WTC11 (cell line): ENCODE measurements around the gene CAMKK2.

Experiments
- ATF6 ChIP-seq: sonication (generic); formaldehyde crosslinking; IDR thresholded peaks from 2 replicates; pipeline ENCODE4 v1.8.1; 2023; ENCODE audit warnings: mild to moderate bottlenecking, missing genetic modification reagents
- CTCF ChIP-seq: fragments of 200-600 bp; IDR thresholded peaks from 2 replicates; pipeline ENCODE4 v1.8.0; 2022; ENCODE audit warnings: antibody characterized with exemption
- E2F5 ChIP-seq: sonication (generic); formaldehyde crosslinking; IDR thresholded peaks from 2 replicates; pipeline ENCODE4 v1.8.1; 2022; ENCODE audit warnings: mild to moderate bottlenecking, moderate library complexity, missing genetic modification reagents
- IRF1 ChIP-seq: sonication (generic); formaldehyde crosslinking; IDR thresholded peaks from 2 replicates; pipeline ENCODE4 v1.8.0; 2023; ENCODE audit warnings: missing genetic modification reagents
- MAX ChIP-seq: sonication (generic); formaldehyde crosslinking; IDR thresholded peaks from 2 replicates; pipeline ENCODE4 v1.8.0; 2022; ENCODE audit warnings: mild to moderate bottlenecking, missing genetic modification reagents
- MLX ChIP-seq: sonication (generic); formaldehyde crosslinking; IDR thresholded peaks from 2 replicates; pipeline ENCODE4 v1.8.1; 2023; ENCODE audit warnings: mild to moderate bottlenecking, missing genetic modification reagents, moderate library complexity
- NR3C1 ChIP-seq: sonication (generic); formaldehyde crosslinking; conservative IDR thresholded peaks from 2 replicates; pipeline ENCODE4 v1.8.1; 2023; ENCODE audit warnings: low read depth, mild to moderate bottlenecking, missing genetic modification reagents
- SP1 ChIP-seq: sonication (generic); formaldehyde crosslinking; conservative IDR thresholded peaks from 2 replicates; pipeline ENCODE4 v1.8.1; 2022; ENCODE audit warnings: missing genetic modification reagents
- USF2 ChIP-seq: sonication (generic); formaldehyde crosslinking; IDR thresholded peaks from 2 replicates; pipeline ENCODE4 v1.8.1; 2023; ENCODE audit warnings: mild to moderate bottlenecking, missing genetic modification reagents, moderate library complexity
- ZBTB21 ChIP-seq: sonication (generic); formaldehyde crosslinking; IDR thresholded peaks from 2 replicates; pipeline ENCODE4 v1.8.1; 2023; ENCODE audit warnings: mild to moderate bottlenecking, missing genetic modification reagents, borderline replicate concordance
- ZSCAN18 ChIP-seq: fragments of 250-450 bp; sonication (Bioruptor Pico); IDR thresholded peaks from 2 replicates; pipeline ENCODE4 v2.1.2; 2022; ENCODE audit warnings: mild to moderate bottlenecking, moderate library complexity

- TF ChIP-seq ATF6 (no peak), E2F5 (CRISPR knock-in tag) (no peak), SP1 (CRISPR knock-in tag) (no peak), CTCF (no peak), USF2 (no peak), MAX (no peak), MLX (CRISPR knock-in tag) (no peak), ZSCAN18 (no peak), IRF1 (no peak), NR3C1 (no peak), ZBTB21 (CRISPR knock-in tag) (no peak)
These were observed 32.1 kb upstream of the CAMKK2 start for GRCh38 chr12:121328620-121329019.
